SIG-M5 treated with dmso at 0.1 percent for 504 hours (cell line): ENCODE measurements around the gene CPT1C.

ENCODE experiments used
- DNase-seq: peaks from one replicate; lab custom pipeline; 2025; ENCODE audit not compliant: unreplicated experiment; lab: John Stamatoyannopoulos, UW

Gene CPT1C

DNA sequence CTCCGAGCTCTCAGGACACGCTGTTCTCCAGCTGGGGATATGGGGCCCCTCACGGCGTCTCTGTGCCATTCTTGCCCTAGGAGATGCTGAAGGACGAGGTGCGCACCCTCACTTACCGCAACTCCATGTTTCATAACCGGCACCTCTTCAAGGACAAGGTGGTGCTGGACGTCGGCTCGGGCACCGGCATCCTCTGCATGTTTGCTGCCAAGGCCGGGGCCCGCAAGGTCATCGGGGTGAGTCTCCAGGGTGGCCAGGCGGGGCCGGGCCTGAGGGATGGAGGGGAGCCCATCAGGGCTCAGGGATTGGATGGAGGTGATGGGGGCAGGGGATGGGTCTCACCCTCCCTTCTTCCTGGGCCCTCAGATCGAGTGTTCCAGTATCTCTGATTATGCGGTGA is 9.1 kb upstream of the CPT1C start:
- DNase-seq, result no peak

DNA sequence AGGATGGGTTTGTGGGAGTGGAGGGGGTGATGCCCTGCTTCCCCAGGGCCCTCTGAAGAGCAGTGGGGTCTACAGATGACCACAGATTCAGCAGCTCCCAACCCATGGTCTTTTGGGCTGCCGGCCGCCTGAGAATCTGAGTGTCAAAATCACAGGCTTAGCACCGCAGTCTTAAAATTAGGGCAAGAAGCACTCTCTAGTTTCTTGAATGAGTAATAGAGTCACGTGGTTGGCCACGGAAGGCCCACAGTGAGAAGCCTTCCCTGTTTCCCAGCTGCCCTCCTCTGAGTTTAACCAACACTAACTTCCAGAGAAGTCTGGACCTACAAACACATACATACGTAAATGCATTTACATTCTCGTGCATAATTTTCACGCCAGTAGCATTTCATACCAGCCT is 8.6 kb upstream of the CPT1C start:
- no peak for DNase-seq

GRCh38 chr19:49683814-49684250 is 7.1 kb upstream of the CPT1C start:
- DNase-seq, result no peak

- DNase-seq, result no peak
These were observed 6.5 kb upstream of the CPT1C start for GRCh38 chr19:49684251-49684982.

DNA sequence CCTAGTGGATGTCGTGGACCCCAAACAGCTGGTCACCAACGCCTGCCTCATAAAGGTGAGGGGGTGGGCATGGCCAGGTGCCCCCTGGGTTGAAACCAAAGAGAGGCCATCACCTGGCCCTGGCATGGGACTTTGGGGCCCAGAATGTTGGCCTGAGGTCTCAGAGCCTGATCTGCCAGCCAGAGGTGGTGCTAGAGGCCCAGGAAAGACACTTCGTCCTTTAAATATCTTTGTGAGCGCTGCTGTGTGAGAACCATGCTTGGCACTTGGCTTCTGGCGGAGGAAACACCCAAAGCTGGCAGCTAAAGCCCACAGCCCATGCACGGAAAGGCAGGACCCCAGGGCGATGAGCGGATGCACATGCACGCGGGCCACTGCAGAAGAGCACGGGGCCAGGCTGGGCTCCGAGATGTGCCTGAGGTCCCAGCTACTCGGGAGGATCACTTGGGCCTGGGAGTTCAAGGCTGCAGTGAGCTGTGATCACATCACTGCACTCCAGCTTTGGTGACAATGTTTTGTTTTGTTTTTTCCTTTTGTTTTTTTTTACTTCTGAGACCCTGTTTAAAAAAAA is 5.8 kb upstream of the CPT1C start:
- DNase-seq, result no peak

GRCh38 chr19:49685845-49686332 is 5.0 kb upstream of the CPT1C start:
- DNase-seq, result no peak

DNA sequence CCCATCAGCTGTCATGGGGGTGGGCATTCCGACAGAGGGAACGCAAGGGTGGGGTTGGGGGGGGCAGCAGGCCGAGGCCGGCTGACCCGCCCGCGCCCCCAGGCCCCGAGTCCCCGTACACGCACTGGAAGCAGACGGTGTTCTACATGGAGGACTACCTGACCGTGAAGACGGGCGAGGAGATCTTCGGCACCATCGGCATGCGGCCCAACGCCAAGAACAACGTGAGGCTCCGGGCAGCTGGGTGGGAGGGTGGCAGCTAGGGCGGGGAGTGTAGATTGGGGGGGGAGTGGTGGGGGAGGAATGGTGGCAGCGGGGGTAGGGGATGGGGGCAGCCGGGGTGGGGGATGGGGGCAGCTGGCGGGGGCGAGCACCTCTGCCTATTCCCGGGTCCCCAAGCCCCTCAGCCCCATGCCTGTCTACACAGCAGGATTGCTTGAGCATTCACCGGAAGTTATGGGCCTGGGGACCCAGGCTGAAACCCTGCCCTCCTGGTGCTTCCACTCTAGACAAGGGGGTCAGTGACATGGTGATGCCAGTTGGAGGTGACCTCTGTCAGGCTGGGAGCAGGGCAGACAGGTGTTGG is 4.3 kb upstream of the CPT1C start:
- DNase-seq, result no peak

- DNase-seq, result no peak
These were observed 3.8 kb upstream of the CPT1C start for GRCh38 chr19:49687150-49687549.

DNA sequence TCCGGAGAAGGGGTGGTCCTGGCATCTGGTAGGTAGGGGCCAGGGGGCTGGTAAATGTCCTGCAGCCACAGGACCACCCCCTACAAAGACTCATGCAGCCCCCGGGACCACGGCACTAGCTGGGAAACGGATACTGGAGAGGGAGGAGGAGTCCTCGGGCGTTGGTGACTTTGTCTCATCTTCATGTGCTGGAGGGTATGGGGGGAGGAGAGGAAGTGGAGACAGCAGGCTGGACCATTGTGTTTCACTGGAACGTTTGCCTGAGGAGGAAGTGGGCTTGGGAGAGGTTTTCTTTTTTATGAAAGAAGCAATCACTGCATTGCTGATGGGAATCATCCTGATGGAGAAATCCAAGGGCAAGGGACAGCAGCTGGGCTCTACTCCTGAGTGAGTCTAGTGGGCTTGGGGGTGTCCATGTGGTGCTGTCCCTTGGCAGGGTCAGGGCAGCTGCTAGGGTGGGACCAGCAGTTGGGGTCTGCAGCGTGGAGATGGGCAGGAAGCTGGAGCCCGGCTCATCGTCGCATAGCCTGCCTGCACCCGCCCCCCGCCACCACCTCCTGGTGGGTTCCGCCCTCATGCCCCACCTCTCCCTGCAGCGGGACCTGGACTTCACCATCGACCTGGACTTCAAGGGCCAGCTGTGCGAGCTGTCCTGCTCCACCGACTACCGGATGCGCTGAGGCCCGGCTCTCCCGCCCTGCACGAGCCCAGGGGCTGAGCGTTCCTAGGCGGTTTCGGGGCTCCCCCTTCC is 3.2 kb upstream of the CPT1C start:
- no peak for DNase-seq

DNA sequence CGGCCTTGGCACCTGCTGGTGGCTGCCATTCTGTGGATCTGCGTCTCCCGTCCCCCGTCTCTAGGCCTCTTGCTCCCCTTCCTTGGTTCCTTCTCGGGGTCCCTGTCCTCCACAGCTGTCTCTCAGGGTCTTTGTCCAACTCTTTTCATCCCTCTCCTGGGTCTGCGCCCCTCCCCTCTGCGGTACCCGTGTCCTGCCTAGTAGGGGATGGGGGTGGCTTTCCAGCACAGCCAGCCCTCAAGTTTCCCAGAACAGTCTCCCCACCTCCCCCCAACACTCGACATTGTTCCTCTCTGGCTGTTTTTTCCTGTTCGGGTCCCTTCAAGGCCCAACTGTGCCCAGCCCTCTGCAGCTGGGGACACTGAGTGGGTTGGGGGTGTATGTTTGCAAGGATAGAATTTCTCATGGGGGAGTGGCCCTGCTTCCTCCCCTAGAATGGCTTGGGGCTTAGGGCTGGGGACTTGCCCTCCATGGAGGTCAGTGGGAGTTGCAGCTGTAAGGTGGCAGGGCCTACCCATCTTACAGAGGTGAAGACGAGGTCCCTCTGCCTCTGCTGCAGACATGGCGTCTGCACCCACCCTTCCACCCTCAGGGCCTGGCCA is 2.3 kb upstream of the CPT1C start:
- DNase-seq, result no peak

- no peak for DNase-seq
These were observed 1.5 kb upstream of the CPT1C start, which contains the start of gene ADM5 for GRCh38 chr19:49689133-49690078. ADM5 (plus strand) TSS chr19:49689594; CDS start chr19:49689838, 244 bp downstream.

DNA sequence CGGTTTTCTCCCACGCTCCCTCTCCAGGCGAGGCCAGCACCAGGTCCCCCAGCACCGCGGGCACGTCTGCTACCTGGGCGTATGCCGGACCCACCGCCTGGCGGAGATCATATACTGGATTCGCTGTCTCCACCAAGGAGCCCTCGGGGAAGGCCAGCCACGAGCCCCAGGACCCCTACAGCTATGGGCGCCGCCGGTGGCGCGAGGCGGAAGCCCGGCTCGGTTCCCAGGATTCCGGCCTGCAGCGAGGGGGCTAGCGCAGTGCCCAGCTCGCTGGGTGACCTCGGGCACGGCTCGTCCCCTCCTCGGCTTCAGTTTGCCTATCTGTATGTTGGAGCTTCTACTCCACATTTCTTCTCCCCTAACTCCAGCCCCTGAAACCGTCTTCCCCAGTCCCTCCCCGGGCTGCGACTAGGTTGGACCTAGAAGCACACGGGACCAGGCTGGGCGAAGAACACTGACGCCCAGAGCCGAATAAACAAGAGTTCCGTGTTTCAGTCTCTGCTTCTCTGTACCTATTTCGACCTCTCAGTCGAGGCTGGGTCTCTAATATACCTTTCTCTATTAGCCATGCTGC is 749 bp upstream of the CPT1C start:
- DNase-seq, result no peak

DNA sequence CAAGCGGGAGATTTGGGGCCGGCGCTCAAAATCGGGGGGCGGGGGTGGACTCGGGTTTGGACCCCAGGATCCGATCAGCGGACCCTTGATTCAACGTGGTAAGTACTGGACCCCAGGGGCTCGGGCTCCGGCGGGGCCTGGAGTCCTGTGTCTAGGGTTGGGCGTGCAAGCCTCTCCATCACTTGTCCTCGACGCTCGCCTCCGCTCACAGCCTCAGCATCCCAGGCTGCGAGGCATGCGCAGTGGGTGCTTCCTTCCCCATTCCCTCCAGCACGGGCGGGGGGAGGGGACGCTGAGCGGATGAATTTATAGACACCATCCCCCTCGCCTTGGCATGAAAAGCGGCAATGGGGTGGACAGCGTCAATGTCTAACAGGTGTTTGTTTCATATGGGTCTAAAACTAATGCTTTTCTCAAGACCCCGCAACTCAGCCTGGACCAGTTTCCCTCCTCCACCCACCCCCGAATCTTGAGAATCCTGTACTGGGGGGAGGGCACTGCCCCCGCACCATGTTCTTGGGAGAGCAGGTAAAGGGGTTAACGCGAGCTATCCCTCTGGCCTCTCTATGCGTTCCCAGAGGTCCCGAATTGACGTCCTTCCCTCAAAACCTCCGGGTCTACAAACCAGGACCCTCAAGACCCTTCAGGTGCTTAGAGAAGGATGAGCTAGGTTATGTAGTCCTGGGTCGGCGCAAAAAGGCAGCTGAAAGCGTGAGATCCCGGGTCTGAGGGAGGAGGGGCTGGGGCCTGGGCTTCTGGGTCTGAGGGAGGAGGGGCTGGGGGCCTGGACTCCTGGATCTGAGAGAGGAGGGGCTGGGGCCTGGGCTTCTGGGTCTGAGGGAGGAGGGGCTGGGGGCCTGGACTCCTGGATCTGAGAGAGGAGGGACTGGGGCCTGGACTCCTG is 579 bp downstream of the CPT1C start:
- DNase-seq, result no peak

GRCh38 chr19:49692147-49692506 is 1.2 kb downstream of the CPT1C start:
- DNase-seq, result no peak

- DNase-seq, result no peak
These were observed 5.2 kb downstream of the CPT1C start for GRCh38 chr19:49696115-49696514.

DNA sequence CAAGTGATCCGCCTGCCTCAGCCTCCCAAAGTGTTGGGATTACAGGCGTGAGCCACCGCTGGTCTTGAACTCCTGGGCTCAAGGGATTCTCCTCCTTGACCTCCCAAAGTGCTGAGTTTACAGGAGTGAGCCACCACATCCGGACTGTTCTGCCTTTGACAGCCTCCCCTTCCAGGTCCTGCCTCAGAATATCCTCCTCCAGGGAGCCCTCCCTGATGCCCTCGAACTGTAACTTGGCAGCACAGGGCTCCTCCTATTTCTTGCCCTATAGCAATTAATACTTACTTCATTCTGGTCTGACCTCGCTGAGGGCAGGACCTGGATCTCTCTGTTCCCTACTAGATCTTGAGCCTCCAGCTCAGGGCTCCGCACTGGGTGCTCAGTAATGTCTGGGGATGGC is 5.9 kb downstream of the CPT1C start:
- DNase-seq, result no peak

DNA sequence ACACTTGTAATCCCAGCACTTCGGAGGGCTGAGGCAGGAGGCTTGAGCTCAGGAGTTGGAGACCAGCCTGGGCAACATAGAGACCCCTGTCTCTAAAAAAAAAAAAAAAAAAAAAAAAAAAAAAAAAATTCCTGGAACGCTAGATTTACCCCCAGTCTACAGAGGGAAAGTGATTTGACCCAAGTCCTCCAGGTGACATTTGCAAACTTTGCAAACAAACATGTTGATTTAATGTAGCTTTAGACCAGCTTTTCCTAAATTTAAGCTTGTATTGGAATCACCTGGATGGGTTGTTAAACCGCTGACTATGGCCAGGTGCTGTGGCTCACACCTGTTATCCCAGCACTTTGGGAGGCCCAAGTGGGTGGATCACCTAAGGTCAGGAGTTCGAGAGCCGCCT is 8.4 kb downstream of the CPT1C start:
- no peak for DNase-seq

DNA sequence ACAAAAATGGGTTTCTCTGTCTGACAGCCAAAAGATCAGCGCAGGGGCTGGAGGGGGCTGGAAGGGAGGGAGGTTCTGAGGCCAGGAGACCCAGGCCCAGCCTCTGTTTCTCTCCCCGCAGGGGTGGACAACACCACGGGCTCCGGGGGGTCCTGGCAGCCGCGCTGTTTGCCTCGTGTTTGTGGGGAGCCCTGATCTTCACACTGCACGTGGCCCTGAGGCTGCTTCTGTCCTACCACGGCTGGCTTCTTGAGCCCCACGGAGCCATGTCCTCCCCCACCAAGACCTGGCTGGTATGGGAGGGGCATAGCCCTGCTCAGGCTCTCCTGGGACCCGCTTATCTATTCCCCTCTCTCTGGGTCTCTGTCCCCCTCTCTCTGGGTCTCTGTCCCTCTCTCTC is 9.6 kb downstream of the CPT1C start:
- no peak for DNase-seq

DNA sequence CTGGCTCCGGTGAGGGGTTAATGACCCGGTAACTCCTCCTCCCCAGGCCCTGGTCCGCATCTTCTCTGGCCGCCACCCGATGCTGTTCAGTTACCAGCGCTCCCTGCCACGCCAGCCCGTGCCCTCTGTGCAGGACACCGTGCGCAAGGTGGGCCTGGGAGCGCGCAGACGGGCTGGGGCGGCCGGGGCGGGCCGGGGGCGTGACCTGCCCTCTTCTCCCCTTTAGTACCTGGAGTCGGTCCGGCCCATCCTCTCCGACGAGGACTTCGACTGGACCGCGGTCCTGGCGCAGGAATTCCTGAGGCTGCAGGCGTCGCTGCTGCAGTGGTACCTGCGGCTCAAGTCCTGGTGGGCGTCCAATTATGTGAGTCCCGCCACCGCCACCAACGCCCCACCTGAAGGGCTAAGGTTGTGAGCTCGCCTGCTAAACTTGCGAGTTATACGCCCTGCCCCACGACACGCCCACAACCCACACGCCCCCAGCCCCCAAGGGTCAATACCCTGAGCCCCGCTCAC is 10.4 kb downstream of the CPT1C start:
- DNase-seq, result no peak
